Neuron (in vitro differentiated cells): Measurements from ENCODE around the gene CCDC91.

ENCODE experiments used
- H2AFZ ChIP-seq: one replicate; pipeline ENCODE4 v1.6.1; 2013; ENCODE audit warnings: low read depth, mild to moderate bottlenecking, inconsistent platforms, low read length, moderate library complexity
- H3K27me3 ChIP-seq: one replicate; pipeline ENCODE4 v1.6.1; 2013; ENCODE audit warnings: low read length; ENCODE audit not compliant: insufficient read depth
- H3K36me3 ChIP-seq: one replicate; pipeline ENCODE4 v1.6.1; 2013; ENCODE audit warnings: low read length; ENCODE audit not compliant: insufficient read depth
- H3K4me1 ChIP-seq: one replicate; pipeline ENCODE4 v1.6.1; 2013; ENCODE audit warnings: low read length; ENCODE audit not compliant: insufficient read depth
- H3K4me3 ChIP-seq: 2 replicates; pipeline ENCODE4 v1.5.1; 2013; ENCODE audit warnings: mild to moderate bottlenecking, low read length, moderate library complexity
- H3K9me3 ChIP-seq: one replicate; pipeline ENCODE4 v1.6.1; 2013; ENCODE audit warnings: low read length

Gene CCDC91

DNA sequence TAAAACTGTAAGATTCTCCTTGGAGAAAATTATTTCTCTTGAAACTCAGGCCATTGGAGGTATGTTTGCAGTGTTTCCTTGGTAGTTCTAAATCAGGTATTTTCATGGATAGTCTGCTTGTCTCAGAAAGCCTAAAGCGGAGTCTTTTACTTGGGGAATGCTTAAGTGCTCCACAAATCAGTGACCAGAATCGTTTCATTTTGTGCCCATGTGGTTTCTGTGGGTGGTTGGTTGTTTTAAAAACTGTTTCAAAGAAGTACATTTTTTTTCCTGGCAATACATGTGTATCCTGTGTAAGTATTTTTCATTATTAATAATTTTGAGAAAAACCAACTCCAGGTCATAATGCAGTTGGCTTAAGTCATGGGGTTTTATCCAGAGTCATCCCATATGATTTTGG is 33.6 kb downstream of the CCDC91 start:
- H3K4me1 ChIP-seq: no peaks in the 10 kb centered on the region
- no peak overlapping the region for H2AFZ ChIP-seq
- no peaks in the 10 kb centered on the region for H3K27me3 ChIP-seq
- no peak overlapping the region for H3K4me3 ChIP-seq
- no peaks in the 10 kb centered on the region for H3K9me3 ChIP-seq
- no peaks in the 10 kb centered on the region for H3K36me3 ChIP-seq

GRCh38 chr12:28226705-28227104 is 36.4 kb downstream of the CCDC91 start:
- Histone ChIP-seq H3K9me3 (no peaks in the 10 kb centered on the region), H2AFZ (no peak overlapping the region), H3K4me1 (no peaks in the 10 kb centered on the region), H3K27me3 (no peaks in the 10 kb centered on the region), H3K36me3 (no peaks in the 10 kb centered on the region), H3K4me3 (no peak overlapping the region)

GRCh38 chr12:28227251-28227650 is 37.0 kb downstream of the CCDC91 start:
- H3K4me1 ChIP-seq: no peaks in the 10 kb centered on the region
- H3K9me3 ChIP-seq: no peaks in the 10 kb centered on the region
- H2AFZ ChIP-seq: no peak overlapping the region
- H3K4me3 ChIP-seq: no peak overlapping the region
- H3K36me3 ChIP-seq: no peaks in the 10 kb centered on the region
- H3K27me3 ChIP-seq: no peaks in the 10 kb centered on the region

- H3K4me1 ChIP-seq: no peaks in the 10 kb centered on the region
- H3K36me3 ChIP-seq: no peaks in the 10 kb centered on the region
- H3K9me3 ChIP-seq: no peaks in the 10 kb centered on the region
- H3K27me3 ChIP-seq: no peaks in the 10 kb centered on the region
- H2AFZ ChIP-seq: no peak overlapping the region
- no peak overlapping the region for H3K4me3 ChIP-seq
Observed at GRCh38 chr12:28231248-28231647, 41.0 kb downstream of the CCDC91 start.

DNA sequence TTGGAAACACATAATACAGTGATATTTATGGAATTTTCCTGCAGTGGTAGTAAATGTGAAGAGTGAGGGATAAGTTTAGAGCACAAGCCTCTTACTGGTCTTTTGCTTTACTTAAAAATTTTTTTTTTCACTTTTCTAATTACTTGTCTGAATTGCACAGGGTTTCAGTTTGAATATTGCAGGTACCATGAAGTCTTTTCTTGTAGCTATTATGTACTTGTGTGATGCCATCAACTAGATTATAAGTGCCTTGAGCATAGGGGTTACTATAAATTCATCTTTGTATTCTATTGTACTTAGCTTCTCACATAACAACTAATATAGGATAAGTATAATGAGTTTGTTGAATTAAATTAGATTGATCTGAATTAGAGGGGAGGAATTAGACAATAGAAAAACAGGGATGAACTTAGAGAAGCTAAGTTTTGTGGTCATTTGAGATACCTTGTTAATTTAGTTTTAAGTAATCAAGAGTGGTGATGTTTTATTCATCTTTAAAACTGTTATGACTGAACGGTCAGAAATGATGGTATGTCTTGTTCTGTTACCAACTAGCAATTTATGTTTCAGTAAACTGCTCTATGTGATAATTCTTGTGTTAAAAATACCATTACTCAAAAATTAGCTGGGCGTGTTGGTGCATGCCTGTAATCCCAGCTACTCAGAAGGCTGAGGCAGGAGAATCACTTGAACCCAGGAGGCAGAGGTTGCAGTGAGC is 42.1 kb downstream of the CCDC91 start:
- no peaks in the 10 kb centered on the region for H3K27me3 ChIP-seq
- no peaks in the 10 kb centered on the region for H3K9me3 ChIP-seq
- no peaks in the 10 kb centered on the region for H3K36me3 ChIP-seq
- H2AFZ ChIP-seq: no peak overlapping the region
- no peak overlapping the region for H3K4me3 ChIP-seq
- H3K4me1 ChIP-seq: no peaks in the 10 kb centered on the region

DNA sequence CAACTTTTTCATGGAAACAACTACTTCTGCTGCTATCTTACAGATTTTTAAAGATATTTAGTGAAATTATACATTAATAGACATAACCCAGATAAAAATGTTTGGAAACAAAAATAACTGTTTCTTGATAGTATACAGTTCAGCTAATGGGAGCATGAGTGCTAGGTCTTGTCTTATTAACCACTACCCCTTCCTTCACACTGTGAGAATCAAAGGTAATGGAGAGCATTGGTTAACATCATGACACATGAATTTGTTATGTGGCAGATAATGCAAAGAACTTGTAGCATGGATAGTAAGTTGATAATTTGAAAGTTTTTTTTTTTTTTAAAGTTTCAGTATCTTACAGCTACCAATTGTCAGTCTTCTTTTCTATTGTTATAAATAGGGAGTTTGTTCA is 44.2 kb downstream of the CCDC91 start:
- H3K4me3 ChIP-seq: no peak overlapping the region
- no peaks in the 10 kb centered on the region for H3K36me3 ChIP-seq
- no peak overlapping the region for H2AFZ ChIP-seq
- no peaks in the 10 kb centered on the region for H3K27me3 ChIP-seq
- no peaks in the 10 kb centered on the region for H3K9me3 ChIP-seq
- no peaks in the 10 kb centered on the region for H3K4me1 ChIP-seq

DNA sequence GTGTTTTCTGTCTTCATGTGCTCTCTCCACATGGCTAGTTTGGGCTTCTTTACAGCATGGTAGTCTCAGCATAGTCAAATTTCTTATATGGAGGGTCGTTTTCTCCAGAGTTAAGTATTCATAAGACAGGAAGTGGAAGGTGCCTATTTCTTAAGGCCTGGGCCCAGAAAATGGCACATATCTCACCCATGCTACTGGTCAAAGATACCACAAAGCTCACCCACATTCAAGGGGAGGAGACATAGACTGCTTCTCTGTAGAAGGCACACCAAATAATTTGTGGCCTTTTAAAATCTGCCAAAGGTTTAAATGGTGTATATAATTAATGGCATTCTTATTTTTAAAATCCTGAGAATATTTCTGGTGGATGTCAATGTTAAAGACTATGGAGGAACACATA is 44.8 kb downstream of the CCDC91 start:
- Histone ChIP-seq H3K9me3 (no peaks in the 10 kb centered on the region), H3K4me1 (no peaks in the 10 kb centered on the region)

GRCh38 chr12:28235985-28236384 is 45.7 kb downstream of the CCDC91 start:
- Histone ChIP-seq H2AFZ (no peak overlapping the region), H3K36me3 (no peaks in the 10 kb centered on the region), H3K4me3 (no peak overlapping the region), H3K4me1 (no peaks in the 10 kb centered on the region), H3K9me3 (no peaks in the 10 kb centered on the region), H3K27me3 (no peaks in the 10 kb centered on the region)

More for the DNA sequence above, 44.8 kb downstream of the CCDC91 start:
- no peaks in the 10 kb centered on the region for H3K36me3 ChIP-seq
- no peak overlapping the region for H2AFZ ChIP-seq
- H3K4me3 ChIP-seq: no peak overlapping the region
- no peaks in the 10 kb centered on the region for H3K27me3 ChIP-seq

GRCh38 chr12:28237423-28237822 is 47.2 kb downstream of the CCDC91 start:
- H3K4me3 ChIP-seq: no peak overlapping the region
- H2AFZ ChIP-seq: no peak overlapping the region
- H3K36me3 ChIP-seq: no peaks in the 10 kb centered on the region
- H3K4me1 ChIP-seq: no peaks in the 10 kb centered on the region
- H3K9me3 ChIP-seq: no peaks in the 10 kb centered on the region
- no peaks in the 10 kb centered on the region for H3K27me3 ChIP-seq

DNA sequence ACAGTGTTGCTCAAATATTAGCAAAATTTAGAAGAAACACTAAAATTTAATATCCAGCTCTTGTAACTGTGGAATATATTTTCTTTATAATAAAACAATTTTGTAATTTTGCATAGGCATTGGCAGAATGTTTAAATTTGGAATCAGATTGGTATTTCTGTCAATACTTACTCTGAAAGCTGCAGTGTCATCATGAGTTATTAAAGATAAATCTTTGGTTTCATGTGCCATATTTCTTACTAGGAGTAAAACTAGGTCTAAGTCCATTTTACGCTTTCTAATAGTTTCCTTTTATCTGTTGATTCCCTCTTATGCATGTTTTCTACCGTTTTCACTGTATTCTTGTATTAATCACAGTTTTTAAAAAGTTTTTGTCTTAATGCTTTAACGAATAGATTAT is 49.7 kb downstream of the CCDC91 start:
- Histone ChIP-seq H3K27me3 (no peaks in the 10 kb centered on the region), H3K9me3 (no peaks in the 10 kb centered on the region), H3K4me1 (no peaks in the 10 kb centered on the region), H3K36me3 (no peaks in the 10 kb centered on the region), H2AFZ (no peak overlapping the region), H3K4me3 (no peak overlapping the region)

- H3K4me3 ChIP-seq: no peak overlapping the region
Observed at GRCh38 chr12:28240853-28241252, 50.6 kb downstream of the CCDC91 start.

GRCh38 chr12:28242129-28242495 is 51.9 kb downstream of the CCDC91 start:
- no peaks in the 10 kb centered on the region for H3K4me1 ChIP-seq
- H2AFZ ChIP-seq: no peak overlapping the region
- H3K4me3 ChIP-seq: no peak overlapping the region

More at GRCh38 chr12:28240853-28241252, 50.6 kb downstream of the CCDC91 start:
- no peaks in the 10 kb centered on the region for H3K36me3 ChIP-seq
- no peak overlapping the region for H2AFZ ChIP-seq
- no peaks in the 10 kb centered on the region for H3K4me1 ChIP-seq
- no peaks in the 10 kb centered on the region for H3K27me3 ChIP-seq
- H3K9me3 ChIP-seq: no peaks in the 10 kb centered on the region

DNA sequence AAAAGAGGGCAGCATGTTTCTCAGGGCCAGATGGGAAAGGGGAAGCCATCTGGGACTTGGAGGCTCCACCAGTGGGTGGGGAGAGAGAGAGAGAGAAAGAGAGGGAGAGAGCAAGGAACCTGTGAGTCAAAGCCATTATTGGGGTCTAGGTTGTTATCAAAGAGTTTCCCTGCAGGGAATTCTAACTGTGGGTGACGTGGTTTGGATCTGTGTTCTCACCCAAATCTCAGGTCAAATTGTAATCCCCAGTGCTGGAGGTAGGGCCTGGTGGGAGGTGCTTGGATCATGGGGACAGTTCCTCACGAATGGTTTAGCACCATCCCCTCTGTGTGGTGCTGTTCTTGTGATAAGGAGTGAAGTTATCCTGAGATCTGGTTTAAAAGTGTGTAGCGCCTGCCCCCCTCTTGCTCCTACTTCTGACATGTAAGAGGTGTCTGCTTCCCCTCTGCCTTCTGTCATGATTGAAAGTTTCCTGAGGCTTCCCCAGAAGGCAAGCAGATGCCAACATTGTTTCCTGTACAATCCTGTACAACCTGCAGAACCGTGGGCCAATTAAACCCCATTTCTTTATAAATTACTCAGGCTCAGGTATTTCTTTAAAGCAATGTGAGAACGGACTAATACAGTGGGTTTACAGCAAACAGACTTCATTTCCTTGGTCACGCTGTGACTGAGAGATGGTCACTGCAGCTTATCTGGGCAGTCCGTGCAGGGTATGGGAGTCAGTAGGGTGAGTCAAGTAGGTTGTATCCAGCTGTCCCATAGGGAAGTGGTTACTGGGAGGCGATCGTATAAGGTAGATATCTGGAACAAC is 52.4 kb downstream of the CCDC91 start:
- Histone ChIP-seq H3K4me1 (no peaks in the 10 kb centered on the region), H2AFZ (no peak overlapping the region), H3K27me3 (no peaks in the 10 kb centered on the region), H3K9me3 (no peaks in the 10 kb centered on the region), H3K4me3 (no peak overlapping the region), H3K36me3 (no peaks in the 10 kb centered on the region)

More at GRCh38 chr12:28242129-28242495, 51.9 kb downstream of the CCDC91 start:
- Histone ChIP-seq H3K9me3 (no peaks in the 10 kb centered on the region), H3K36me3 (no peaks in the 10 kb centered on the region), H3K27me3 (no peaks in the 10 kb centered on the region)
